Left lung (tissue), 10 donors: ENCODE results near the gene GTF2IRD1. TPM values are rescaled to one million over a fixed set of nuclear protein-coding genes. Genes with fewer than 3 reads are reported as not detected.

ENCODE experiments used
- ATAC-seq: fragments of 200-7000 bp; cut with Tn5 transposase; one replicate; pipeline ENCODE4 v1.9.1; 2020; ENCODE audit warnings: moderate library complexity
- DNase-seq, 4 donors: peaks; one replicate each; pipeline ENCODE4 v3.0.0-alpha.2; 2013 to 2020
- H3K27ac ChIP-seq, 2 donors: fragments of 200-600 bp; sonication (generic) in 1 of 2; one replicate each; pipeline versions ENCODE4 v1.5.0 to v1.8.0; 2020 to 2021
- H3K27me3 ChIP-seq, 2 donors: fragments of 200-600 bp; sonication (generic) in 1 of 2; one replicate each; pipeline versions ENCODE4 v1.5.0 to v1.8.0; 2020 to 2021
- H3K36me3 ChIP-seq, 2 donors: fragments of 200-600 bp; sonication (generic) in 1 of 2; one replicate each; pipeline versions ENCODE4 v1.5.0 to v1.8.0; 2020 to 2021
- H3K4me1 ChIP-seq, 2 donors: fragments of 200-600 bp; one replicate each; pipeline ENCODE4 v1.8.0; 2021
- H3K4me3 ChIP-seq, 2 donors: fragments of 200-600 bp; sonication (generic) in 1 of 2; one replicate each; pipeline versions ENCODE4 v1.5.0 to v1.8.0; 2020 to 2021; ENCODE audit warnings: mild to moderate bottlenecking in 1 of 2
- H3K9me3 ChIP-seq, 2 donors: fragments of 200-600 bp; sonication (generic) in 1 of 2; one replicate each; pipeline versions ENCODE4 v1.5.0 to v1.8.0; 2020 to 2021
- CTCF ChIP-seq, 2 donors: fragments of 200-600 bp; sonication (generic) in 1 of 2; IDR thresholded peaks; one replicate each; pipeline versions ENCODE4 v1.5.0 to v1.8.0; 2021; ENCODE audit warnings: antibody characterized with exemption in 2 of 2
- intact Hi-C, 2 donors: fragments of 100-400 bp; cut with DNase I; formaldehyde crosslinking; loops; one replicate each; pipeline versions ENCODE4 v1.11.2 to v1.14.2; 2022
- polyA plus RNA-seq, 6 donors: library from polyadenylated mRNA; unstranded; fragments of 120-200 nt; gene quantifications; one replicate each; pipeline ENCODE4 v1.2.1, GENCODE V29; 2013; ENCODE audit not compliant: insufficient read length in 6 of 6
- total RNA-seq, 2 donors: library from RNA; stranded (reverse); fragmentation: NEBNext Ultra II Directional; extraction: Animal tissue kit (Norgen Biotek cat#: 25700); gene quantifications; one replicate each; pipeline ENCODE4 v1.2.1, GENCODE V29; 2021
- donor health status: DM: no; HTN: yes; CAD: no.
- donor health status: DM: no; HTN: no; CAD: no.

Gene GTF2IRD1
- total and polyA plus RNA-seq, 8 donors = 20.8 to 40.2 (median 33.9) TPM

DNA sequence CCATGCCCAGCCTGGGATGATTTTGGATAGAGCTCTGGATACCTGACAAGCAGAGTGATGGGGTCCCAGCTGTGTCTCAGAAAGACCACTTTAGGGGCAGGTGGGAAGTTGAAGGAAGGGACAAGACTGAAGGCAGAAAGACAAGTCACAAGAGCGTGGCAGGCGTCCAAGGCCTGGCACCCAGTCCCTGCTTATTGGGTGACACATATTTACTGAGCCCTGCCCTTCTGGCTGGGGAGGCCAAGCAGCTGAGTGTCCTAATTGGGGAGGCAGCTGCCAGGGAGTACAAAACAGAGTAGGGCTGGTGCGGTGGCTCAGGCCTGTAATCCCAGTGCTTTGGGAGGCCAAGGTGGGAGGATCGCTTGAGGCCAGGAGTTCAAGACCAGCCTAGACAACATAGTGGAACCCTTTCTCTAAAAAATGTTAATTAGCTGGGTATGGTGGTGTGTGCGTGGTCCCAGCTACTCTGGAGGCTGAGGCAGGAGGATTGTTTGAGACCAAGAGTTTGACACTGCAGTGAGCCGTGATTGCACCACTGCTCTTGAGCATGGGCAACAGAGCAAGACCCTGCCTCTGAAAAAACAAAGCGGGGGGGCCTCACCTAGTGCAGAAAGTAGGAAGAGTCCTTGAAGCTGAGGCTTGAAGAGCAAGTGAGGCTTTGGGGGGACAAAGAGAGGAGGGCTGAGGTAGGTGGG, 150.8 kb downstream of the GTF2IRD1 start:
- peak in 1 of 4 donors; percentile 76 for DNase-seq
- intact Hi-C loops = no loop called here

GRCh38 chr7:74606101-74606908, 152.6 kb downstream of the GTF2IRD1 start:
- Histone ChIP-seq H3K9me3 (no peaks in the 10 kb centered on the region), H3K27me3 (peaks cover 0 to 11% of the 10 kb centered on the region in 2 donors), H3K36me3 (no peaks in the 10 kb centered on the region), H3K4me1 (peaks cover 7 to 16% of the 10 kb centered on the region in 2 donors), H3K4me3 (peak overlapping the region; percentile 19 to 43), H3K27ac (peak overlapping the region; percentile 43 to 76)
- DNase-seq (peak in 3 of 4 donors; percentile 42 to 91 (median 82)), ATAC-seq (peak; percentile 77)
- no peak for TF ChIP-seq CTCF (IDR thresholded peaks at IDR 0.05)
- intact Hi-C loops = no loop called here

More for the DNA sequence above, 150.8 kb downstream of the GTF2IRD1 start:
- no peak for TF ChIP-seq CTCF (IDR thresholded peaks at IDR 0.05)
- Histone ChIP-seq H3K4me1 (peaks cover 7 to 16% of the 10 kb centered on the region in 2 donors), H3K36me3 (no peaks in the 10 kb centered on the region), H3K27me3 (peaks cover 0 to 11% of the 10 kb centered on the region in 2 donors), H3K27ac (peak overlapping the region in 1 of 2 donors; percentile 76), H3K4me3 (no peak overlapping the region), H3K9me3 (no peaks in the 10 kb centered on the region)
- ATAC-seq = peak; percentile 56

DNA sequence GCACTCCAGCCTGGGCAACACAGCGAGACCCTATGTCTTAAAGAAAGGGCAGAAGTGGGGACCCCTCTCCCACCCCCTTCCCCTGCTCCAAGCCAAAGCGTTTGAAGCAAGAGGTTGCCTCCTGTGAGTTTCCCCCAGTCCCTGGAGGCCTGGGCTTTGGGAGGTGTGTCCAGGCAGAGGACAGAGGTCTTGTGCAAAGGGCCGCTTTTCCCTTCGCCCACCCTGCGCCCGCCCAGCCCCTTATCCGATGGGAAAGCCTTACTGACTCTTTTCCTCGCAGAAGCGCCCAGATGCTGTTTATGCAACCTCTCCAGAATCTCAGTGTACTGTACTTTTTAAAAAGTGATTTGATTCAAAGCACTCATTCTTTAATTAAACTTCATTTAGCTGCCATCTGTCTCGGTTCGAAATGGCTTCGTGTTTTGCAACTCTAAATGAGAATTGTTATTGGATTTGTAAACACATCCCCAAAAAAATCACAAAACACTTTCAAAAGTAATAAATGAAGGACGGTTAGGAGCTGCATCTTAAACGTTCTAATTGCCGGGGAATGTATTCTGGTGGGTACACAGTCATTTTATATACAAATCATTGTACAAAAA, 153.3 kb downstream of the GTF2IRD1 start:
- no peak for TF ChIP-seq CTCF (IDR thresholded peaks at IDR 0.05)
- H3K4me1 ChIP-seq = peaks cover 7 to 16% of the 10 kb centered on the region in 2 donors
- H3K27me3 ChIP-seq = peaks cover 0 to 11% of the 10 kb centered on the region in 2 donors
- no peaks in the 10 kb centered on the region for H3K36me3 ChIP-seq
- H3K27ac ChIP-seq = peak overlapping the region; percentile 43 to 76
- no peaks in the 10 kb centered on the region for H3K9me3 ChIP-seq
- H3K4me3 ChIP-seq = peak overlapping the region; percentile 19 to 43
- ATAC-seq = no peak
- intact Hi-C loops = no loop called here
- DNase-seq = no peak

DNA sequence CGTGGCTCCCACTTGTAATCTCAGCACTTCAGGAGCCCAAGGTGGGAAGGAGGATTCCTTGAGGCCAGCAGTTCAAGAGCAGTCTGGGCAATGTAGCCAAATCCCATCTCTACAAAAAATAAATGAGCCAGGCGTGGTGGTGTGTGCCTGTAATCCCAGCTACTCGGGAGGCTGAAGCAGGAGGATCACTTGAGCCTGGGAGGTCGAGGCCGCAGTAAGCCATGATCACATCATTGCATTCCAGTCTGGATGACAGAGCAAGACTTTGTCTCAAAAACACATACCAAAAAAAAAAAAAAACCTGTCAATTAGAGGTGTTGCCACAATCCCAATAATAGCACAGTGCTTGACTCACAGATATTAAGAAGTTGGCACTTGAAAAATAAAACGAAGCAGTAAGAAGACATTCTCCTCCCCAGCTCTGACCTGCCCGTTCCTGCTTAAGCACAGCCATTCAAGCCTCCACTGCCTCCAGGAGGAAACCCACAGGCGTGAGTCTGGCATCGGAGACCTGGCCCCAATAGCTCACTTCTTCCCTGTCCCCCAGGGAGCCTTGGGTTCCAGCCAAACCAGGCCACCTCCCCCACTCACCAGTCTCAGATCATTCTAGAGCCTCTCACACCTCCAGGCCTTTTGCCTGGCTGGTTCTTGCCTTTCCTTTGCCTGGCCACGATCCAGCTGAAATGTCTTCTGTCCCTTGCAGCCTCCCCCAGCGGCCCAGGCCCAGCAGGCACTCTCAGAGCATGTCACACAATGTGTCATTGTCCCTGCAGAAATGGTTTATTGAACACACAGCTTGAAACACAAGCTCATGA, 158.5 kb downstream of the GTF2IRD1 start:
- DNase-seq = peak in 2 of 4 donors; percentile 73 to 77
- H3K27me3 ChIP-seq = no peaks in the 10 kb centered on the region
- no peaks in the 10 kb centered on the region for H3K36me3 ChIP-seq
- ATAC-seq = peak; percentile 68
- peak overlapping the region; percentile 46 to 76 for H3K27ac ChIP-seq
- H3K4me3 ChIP-seq = no peak overlapping the region
- H3K9me3 ChIP-seq = no peaks in the 10 kb centered on the region
- intact Hi-C loops = no loop called here
- TF ChIP-seq CTCF (IDR thresholded peaks at IDR 0.05) = no peak
- H3K4me1 ChIP-seq = peaks cover 0 to 8% of the 10 kb centered on the region in 2 donors
